Hepatocyte (in vitro differentiated cells): ENCODE data around the gene NMNAT2. TPM values are rescaled to one million over a fixed set of nuclear protein-coding genes. Genes with fewer than 3 reads are reported as not detected.

Source experiments
- DNase-seq: peaks from one replicate; pipeline ENCODE4 v3.0.0-alpha.2; 2016; ENCODE audit warnings: low spot score
- H2AFZ ChIP-seq: fragments of 200-600 bp; sonication (generic); 2 replicates; pipeline ENCODE4 v1.6.0; 2016; ENCODE audit warnings: antibody characterized with exemption, mild to moderate bottlenecking
- H3K27ac ChIP-seq: fragments of 200-600 bp; sonication (generic); 2 replicates; pipeline ENCODE4 v1.5.1; 2016; ENCODE audit warnings: mild to moderate bottlenecking
- H3K27me3 ChIP-seq: fragments of 200-600 bp; sonication (generic); 2 replicates; pipeline ENCODE4 v1.6.1; 2016
- H3K36me3 ChIP-seq: fragments of 200-600 bp; sonication (generic); replicated peaks from 2 replicates; pipeline ENCODE4 v1.5.1; 2016; ENCODE audit warnings: low read depth; ENCODE audit not compliant: insufficient read depth
- H3K4me1 ChIP-seq: fragments of 200-600 bp; sonication (generic); 2 replicates; pipeline ENCODE4 v1.5.1; 2016; ENCODE audit warnings: mild to moderate bottlenecking, moderate library complexity; ENCODE audit not compliant: insufficient read depth
- H3K4me2 ChIP-seq: fragments of 200-600 bp; sonication (generic); 2 replicates; pipeline ENCODE4 v1.6.0; 2016
- H3K4me3 ChIP-seq: fragments of 200-600 bp; sonication (generic); 2 replicates; pipeline ENCODE4 v1.5.1; 2016; ENCODE audit warnings: mild to moderate bottlenecking
- H3K79me2 ChIP-seq: fragments of 200-600 bp; sonication (generic); 2 replicates; pipeline ENCODE4 v1.6.0; 2017; ENCODE audit warnings: mild to moderate bottlenecking
- H3K9me2 ChIP-seq: fragments of 200-600 bp; sonication (generic); replicated peaks from 2 replicates; pipeline ENCODE4 v1.6.0; 2017; ENCODE audit warnings: mild to moderate bottlenecking; ENCODE audit not compliant: insufficient read depth
- H3K9me3 ChIP-seq: fragments of 200-600 bp; sonication (generic); 2 replicates; pipeline ENCODE4 v1.5.1; 2016; ENCODE audit warnings: low read depth, mild to moderate bottlenecking
- H4K20me1 ChIP-seq: fragments of 200-600 bp; sonication (generic); 2 replicates; pipeline ENCODE4 v1.6.0; 2016; ENCODE audit warnings: mild to moderate bottlenecking; ENCODE audit not compliant: insufficient read depth, poor library complexity, severe bottlenecking
- EZH2 ChIP-seq: fragments of 200-600 bp; sonication (generic); IDR thresholded peaks from 2 replicates; pipeline ENCODE4 v1.6.1; 2016; ENCODE audit warnings: antibody characterized with exemption, mild to moderate bottlenecking, borderline replicate concordance
- EZH2phosphoT487 ChIP-seq: fragments of 200-600 bp; sonication (generic); IDR thresholded peaks from one replicate; pipeline ENCODE4 v1.6.1; 2018; ENCODE audit warnings: antibody characterized with exemption, mild to moderate bottlenecking, low read depth, moderate library complexity; ENCODE audit not compliant: unreplicated experiment, severe bottlenecking
- WGBS: methylation state at CpG from one replicate; pipeline ENCODE4 v1.1.6; 2016; ENCODE audit warnings: low lambda C conversion rate; ENCODE audit errors: missing lambda C conversion rate; 5-methylcytosine and 5-hydroxymethylcytosine counted together
- polyA plus RNA-seq: library from polyadenylated mRNA; unstranded; fragments of >200 nt; fragmentation: Nextera tagmentation; extraction: Ambion mirVana; gene quantifications from 2 replicates; pipeline ENCODE4 v1.2.1, GENCODE V29; 2016
- total RNA-seq: library from RNA; depleted of rRNA; stranded (reverse); fragments of >200 nt; gene quantifications from 2 replicates; pipeline ENCODE4 v1.2.3, GENCODE V29; 2014
- TF ChIP-seq, protein P1 (sequence below): fragments of 200-600 bp; sonication (generic); IDR thresholded peaks from 2 replicates; pipeline ENCODE4 v1.5.1; 2016; ENCODE audit warnings: antibody characterized with exemption, mild to moderate bottlenecking; ENCODE audit not compliant: poor library complexity

Gene NMNAT2
- total and polyA plus RNA-seq, 2 experiments from 2014 or later, result 0.66 to 1.00 TPM

DNA sequence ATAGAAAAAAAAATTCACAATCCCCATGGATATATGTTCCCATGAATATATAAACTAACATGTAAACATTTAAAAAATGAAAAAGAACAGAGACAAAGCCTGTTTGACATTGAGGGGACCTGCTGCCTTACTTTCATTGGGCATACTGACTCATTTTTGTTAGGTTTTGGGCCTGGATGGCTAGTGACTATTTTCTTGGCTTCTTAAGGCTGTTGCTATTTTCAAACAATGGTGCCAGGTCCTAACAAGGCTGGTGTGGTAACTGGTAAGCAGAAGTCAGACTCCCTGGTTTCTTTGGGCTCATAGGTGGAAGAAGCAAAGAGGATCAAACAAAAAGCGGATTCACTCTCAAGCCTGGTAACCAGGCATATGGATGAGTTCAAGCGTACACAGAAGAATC lies 181.1 kb downstream of the NMNAT2 start:
- DNase-seq, result no peak
- H2AFZ ChIP-seq, result no peak overlapping the region
- H3K4me3 ChIP-seq, result no peak overlapping the region
- TF ChIP-seq EZH2, result no peak
- TF ChIP-seq, protein P1, sequence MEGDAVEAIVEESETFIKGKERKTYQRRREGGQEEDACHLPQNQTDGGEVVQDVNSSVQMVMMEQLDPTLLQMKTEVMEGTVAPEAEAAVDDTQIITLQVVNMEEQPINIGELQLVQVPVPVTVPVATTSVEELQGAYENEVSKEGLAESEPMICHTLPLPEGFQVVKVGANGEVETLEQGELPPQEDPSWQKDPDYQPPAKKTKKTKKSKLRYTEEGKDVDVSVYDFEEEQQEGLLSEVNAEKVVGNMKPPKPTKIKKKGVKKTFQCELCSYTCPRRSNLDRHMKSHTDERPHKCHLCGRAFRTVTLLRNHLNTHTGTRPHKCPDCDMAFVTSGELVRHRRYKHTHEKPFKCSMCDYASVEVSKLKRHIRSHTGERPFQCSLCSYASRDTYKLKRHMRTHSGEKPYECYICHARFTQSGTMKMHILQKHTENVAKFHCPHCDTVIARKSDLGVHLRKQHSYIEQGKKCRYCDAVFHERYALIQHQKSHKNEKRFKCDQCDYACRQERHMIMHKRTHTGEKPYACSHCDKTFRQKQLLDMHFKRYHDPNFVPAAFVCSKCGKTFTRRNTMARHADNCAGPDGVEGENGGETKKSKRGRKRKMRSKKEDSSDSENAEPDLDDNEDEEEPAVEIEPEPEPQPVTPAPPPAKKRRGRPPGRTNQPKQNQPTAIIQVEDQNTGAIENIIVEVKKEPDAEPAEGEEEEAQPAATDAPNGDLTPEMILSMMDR, result no peak
- no peak for TF ChIP-seq EZH2phosphoT487
- H3K79me2 ChIP-seq, result no peaks in the 10 kb centered on the region
- H3K27me3 ChIP-seq, result no peaks in the 10 kb centered on the region
- peak overlapping the region; percentile 80 for H3K27ac ChIP-seq
- H3K9me2 ChIP-seq, result no peaks in the 10 kb centered on the region
- H3K36me3 ChIP-seq, result no peaks in the 10 kb centered on the region
- H3K4me1 ChIP-seq, result peaks cover 22% of the 10 kb centered on the region
- H4K20me1 ChIP-seq, result no peaks in the 10 kb centered on the region
- no peaks in the 10 kb centered on the region for H3K9me3 ChIP-seq
- 98% methylated on average over 2 of the region's 2 CpGs for WGBS
- H3K4me2 ChIP-seq, result no peak overlapping the region

DNA sequence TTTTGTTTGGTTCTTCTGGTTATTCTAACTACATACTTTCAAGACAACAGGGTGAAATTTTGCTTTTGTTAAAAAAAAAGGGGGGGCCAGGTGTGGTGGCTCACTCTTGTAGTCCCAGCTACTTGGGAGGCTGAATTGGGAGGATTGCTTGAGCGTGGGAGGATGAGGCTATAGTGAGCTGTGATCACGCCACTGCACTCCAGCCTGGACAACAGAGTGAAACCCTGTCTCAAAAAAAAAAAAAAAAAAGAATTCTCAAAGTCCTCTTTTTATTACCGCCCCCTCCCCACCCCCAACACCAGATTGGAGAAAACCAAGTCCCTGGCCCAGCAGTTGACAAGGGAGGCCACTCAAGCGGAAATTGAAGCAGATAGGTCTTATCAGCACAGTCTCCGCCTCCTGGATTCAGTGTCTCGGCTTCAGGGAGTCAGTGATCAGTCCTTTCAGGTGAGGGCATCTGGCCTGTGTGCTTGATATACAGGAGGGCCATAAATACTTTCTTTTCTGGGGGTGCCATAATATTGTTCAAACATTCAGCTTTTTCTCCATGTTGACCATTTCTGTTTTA lies 181.9 kb downstream of the NMNAT2 start:
- TF ChIP-seq EZH2 (no peak), EZH2phosphoT487 (no peak)
- TF ChIP-seq, protein P1, result no peak
- H3K27me3 ChIP-seq, result no peaks in the 10 kb centered on the region
- peaks cover 22% of the 10 kb centered on the region for H3K4me1 ChIP-seq
- WGBS, result 78% methylated on average over 6 of the region's 6 CpGs
- no peaks in the 10 kb centered on the region for H3K9me2 ChIP-seq
- no peak overlapping the region for H3K4me2 ChIP-seq
- H3K36me3 ChIP-seq, result no peaks in the 10 kb centered on the region
- H3K79me2 ChIP-seq, result no peaks in the 10 kb centered on the region
- no peak overlapping the region for H3K4me3 ChIP-seq
- H4K20me1 ChIP-seq, result no peaks in the 10 kb centered on the region
- no peak overlapping the region for H2AFZ ChIP-seq
- peak overlapping the region; percentile 80 for H3K27ac ChIP-seq
- no peaks in the 10 kb centered on the region for H3K9me3 ChIP-seq
- peak; percentile 78 for DNase-seq

DNA sequence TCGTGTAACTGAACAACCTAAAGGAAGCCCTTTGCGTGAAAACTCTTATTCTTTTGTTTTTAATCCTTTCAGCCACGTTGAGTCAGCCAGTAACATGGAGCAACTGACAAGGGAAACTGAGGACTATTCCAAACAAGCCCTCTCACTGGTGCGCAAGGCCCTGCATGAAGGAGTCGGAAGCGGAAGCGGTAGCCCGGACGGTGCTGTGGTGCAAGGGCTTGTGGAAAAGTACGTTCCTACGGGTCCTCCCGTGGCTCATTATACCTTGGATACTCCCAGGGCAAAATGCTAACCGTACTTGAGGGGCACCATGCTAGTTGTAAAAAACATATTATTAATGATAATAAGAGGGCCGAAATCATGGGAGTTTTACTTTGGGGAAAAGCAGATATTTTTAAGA lies 182.7 kb downstream of the NMNAT2 start:
- Histone ChIP-seq H3K4me3 (no peak overlapping the region), H3K9me3 (no peaks in the 10 kb centered on the region), H3K36me3 (no peaks in the 10 kb centered on the region), H3K27ac (peak overlapping the region; percentile 80), H4K20me1 (no peaks in the 10 kb centered on the region), H3K27me3 (no peaks in the 10 kb centered on the region), H3K4me1 (peaks cover 22% of the 10 kb centered on the region), H3K79me2 (no peaks in the 10 kb centered on the region), H3K4me2 (peak overlapping the region; percentile 70), H3K9me2 (no peaks in the 10 kb centered on the region), H2AFZ (peak overlapping the region; percentile 38)
- TF ChIP-seq EZH2 (no peak), EZH2phosphoT487 (no peak)
- TF ChIP-seq, protein P1, result no peak
- DNase-seq, result no peak
- 78% methylated on average over 14 of the region's 14 CpGs for WGBS
